Measurements from ENCODE around the gene CCT5.

DNA sequence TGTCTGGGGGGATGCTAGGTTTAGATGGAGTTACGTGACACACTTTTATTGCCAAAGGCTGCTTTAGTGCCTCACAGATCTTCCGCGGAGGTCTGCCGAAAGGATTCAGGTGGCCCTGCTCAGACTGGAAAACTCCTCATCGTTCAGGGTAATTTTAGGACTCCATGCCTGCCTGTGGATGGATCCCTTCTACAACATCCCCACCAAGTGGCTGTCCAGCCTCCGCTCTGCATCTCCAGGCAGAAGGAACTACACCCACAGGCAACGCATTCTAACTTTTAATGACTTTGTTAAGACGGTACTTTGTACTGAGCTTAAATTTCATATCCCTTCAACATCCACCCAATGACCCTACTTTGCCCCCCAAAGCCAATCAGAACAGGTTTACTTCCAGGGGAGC lies 29.8 kb upstream of the CCT5 start:
- TF ChIP-seq TCF4 (CRISPR knock-in tag; IDR thresholded peaks at IDR 0.05; ENCODE audit: borderline replicate concordance) = no peak
- TF ChIP-seq TSHZ2 (CRISPR knock-in tag; IDR thresholded peaks at IDR 0.05) = no peak
- TF ChIP-seq, protein P1, sequence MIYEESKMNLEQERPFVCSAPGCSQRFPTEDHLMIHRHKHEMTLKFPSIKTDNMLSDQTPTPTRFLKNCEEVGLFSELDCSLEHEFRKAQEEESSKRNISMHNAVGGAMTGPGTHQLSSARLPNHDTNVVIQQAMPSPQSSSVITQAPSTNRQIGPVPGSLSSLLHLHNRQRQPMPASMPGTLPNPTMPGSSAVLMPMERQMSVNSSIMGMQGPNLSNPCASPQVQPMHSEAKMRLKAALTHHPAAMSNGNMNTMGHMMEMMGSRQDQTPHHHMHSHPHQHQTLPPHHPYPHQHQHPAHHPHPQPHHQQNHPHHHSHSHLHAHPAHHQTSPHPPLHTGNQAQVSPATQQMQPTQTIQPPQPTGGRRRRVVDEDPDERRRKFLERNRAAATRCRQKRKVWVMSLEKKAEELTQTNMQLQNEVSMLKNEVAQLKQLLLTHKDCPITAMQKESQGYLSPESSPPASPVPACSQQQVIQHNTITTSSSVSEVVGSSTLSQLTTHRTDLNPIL (CRISPR knock-in tag; IDR thresholded peaks at IDR 0.05; ENCODE audit: low read depth) = no peak
- TF ChIP-seq, protein P2, sequence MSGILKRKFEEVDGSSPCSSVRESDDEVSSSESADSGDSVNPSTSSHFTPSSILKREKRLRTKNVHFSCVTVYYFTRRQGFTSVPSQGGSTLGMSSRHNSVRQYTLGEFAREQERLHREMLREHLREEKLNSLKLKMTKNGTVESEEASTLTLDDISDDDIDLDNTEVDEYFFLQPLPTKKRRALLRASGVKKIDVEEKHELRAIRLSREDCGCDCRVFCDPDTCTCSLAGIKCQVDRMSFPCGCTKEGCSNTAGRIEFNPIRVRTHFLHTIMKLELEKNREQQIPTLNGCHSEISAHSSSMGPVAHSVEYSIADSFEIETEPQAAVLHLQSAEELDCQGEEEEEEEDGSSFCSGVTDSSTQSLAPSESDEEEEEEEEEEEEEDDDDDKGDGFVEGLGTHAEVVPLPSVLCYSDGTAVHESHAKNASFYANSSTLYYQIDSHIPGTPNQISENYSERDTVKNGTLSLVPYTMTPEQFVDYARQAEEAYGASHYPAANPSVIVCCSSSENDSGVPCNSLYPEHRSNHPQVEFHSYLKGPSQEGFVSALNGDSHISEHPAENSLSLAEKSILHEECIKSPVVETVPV (CRISPR knock-in tag; IDR thresholded peaks at IDR 0.05) = no peak
- TF ChIP-seq ARNTL (CRISPR knock-in tag; IDR thresholded peaks at IDR 0.05; ENCODE audit: borderline replicate concordance, low read depth) = no peak

Data from SK-N-SH treated with all-trans-retinoic acid at 6 μM for 48 hours (cell line).